LNCAP (cell line): ENCODE measurements around the gene SLC24A4.

Experiments
- CTCF ChIP-seq: fragments of 450-650 bp; IDR thresholded peaks from 2 replicates; pipeline ENCODE4 v1.5.1; 2017; ENCODE audit warnings: mild to moderate bottlenecking

SLC24A4 gene

GRCh38 chr14:92441751-92442504 is 119.0 kb downstream of the SLC24A4 start:
- no peak for TF ChIP-seq CTCF

- TF ChIP-seq CTCF, result no peak
These were observed 120.2 kb downstream of the SLC24A4 start for GRCh38 chr14:92443167-92443566.

- TF ChIP-seq CTCF, result no peak
These were observed 120.8 kb downstream of the SLC24A4 start for GRCh38 chr14:92443741-92444140.

- TF ChIP-seq CTCF, result no peak
These were observed 123.8 kb downstream of the SLC24A4 start for GRCh38 chr14:92446771-92447170.

GRCh38 chr14:92447416-92448197 is 124.6 kb downstream of the SLC24A4 start:
- no peak for TF ChIP-seq CTCF

GRCh38 chr14:92448786-92449185 is 125.8 kb downstream of the SLC24A4 start:
- no peak for TF ChIP-seq CTCF

- no peak for TF ChIP-seq CTCF
These were observed 126.6 kb downstream of the SLC24A4 start for GRCh38 chr14:92449404-92450181.
